WI38 (cell line): ENCODE results near the gene SNX21.
A peak's percentile ranks its signal among the peaks of the same experiment; 100 is the strongest.

Experiments
- H3K4me3 ChIP-seq: 2 replicates; pipeline ENCODE4 v1.5.1; 2011; ENCODE audit warnings: low read depth, mild to moderate bottlenecking, control low read depth, low read length
- CTCF ChIP-seq: IDR thresholded peaks from 2 replicates; pipeline ENCODE4 v1.5.1; 2012; ENCODE audit warnings: low read depth, mild to moderate bottlenecking, control low read depth, low read length

Gene SNX21

GRCh38 chr20:45817376-45818194, 16.0 kb upstream of the SNX21 start:
- no peak for TF ChIP-seq CTCF

DNA sequence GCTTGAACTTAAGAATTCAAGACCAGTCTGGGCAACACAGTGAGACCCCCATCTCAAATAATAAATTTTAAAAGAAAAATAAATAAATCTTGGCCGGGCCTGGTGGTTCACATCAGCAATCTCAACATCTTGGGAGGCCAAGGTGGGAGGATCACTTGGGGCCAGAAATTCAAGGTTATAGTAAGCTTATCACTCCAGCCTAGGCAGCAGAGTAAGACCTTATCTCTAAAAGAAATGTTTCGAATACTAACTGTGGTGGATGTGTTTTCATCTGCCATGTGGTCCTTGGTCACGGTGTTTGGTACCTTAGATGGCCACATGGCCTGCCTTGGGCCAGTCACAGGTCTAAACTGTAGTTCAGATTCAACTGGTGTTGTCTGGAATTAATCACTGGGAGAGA, 15.4 kb upstream of the SNX21 start:
- no peak overlapping the region for H3K4me3 ChIP-seq
- TF ChIP-seq CTCF = no peak

More at GRCh38 chr20:45817376-45818194, 16.0 kb upstream of the SNX21 start:
- no peak overlapping the region for H3K4me3 ChIP-seq

GRCh38 chr20:45819466-45819865, 14.1 kb upstream of the SNX21 start:
- H3K4me3 ChIP-seq = no peak overlapping the region
- no peak for TF ChIP-seq CTCF

DNA sequence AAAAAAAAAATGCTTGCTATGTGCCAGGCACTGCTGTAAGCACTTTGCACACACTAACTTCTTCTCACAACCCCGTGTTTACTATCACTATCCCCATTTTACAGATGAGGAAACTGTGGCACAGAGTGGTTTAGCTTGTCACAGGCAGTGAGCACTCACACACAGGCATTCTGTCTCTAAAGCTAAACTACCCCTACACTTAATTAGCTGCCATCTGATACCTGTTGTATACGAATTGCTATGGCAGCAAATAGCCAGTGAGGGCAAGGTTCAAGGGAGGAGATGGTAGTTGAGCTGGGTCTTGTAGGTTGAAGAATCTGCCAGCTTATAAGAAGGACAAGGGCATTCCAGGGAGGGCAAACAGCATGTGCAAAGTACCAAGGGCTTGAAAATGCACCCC, 11.7 kb upstream of the SNX21 start:
- H3K4me3 ChIP-seq = no peak overlapping the region
- no peak for TF ChIP-seq CTCF

GRCh38 chr20:45822857-45823256, 10.7 kb upstream of the SNX21 start:
- H3K4me3 ChIP-seq = no peak overlapping the region
- TF ChIP-seq CTCF = no peak

- H3K4me3 ChIP-seq = no peak overlapping the region
- TF ChIP-seq CTCF = 0 out of 2 replicates have a peak, but pooled peaks have one; percentile 18
Measured at GRCh38 chr20:45823949-45824835, 9.4 kb upstream of the SNX21 start.
